Rectal smooth muscle tissue (tissue), 1 donor: Measurements from ENCODE around the gene LRIG2.
"Not testable (repeated sequence)": the region's sequence is repeated elsewhere in the genome, so short reads cannot be mapped to it uniquely, and the experiment has no call there.

Experiments
- H3K27ac ChIP-seq: one replicate; pipeline ENCODE4 v1.7.0; 2013; ENCODE audit warnings: low read depth, low read length, inconsistent platforms
- H3K27me3 ChIP-seq: one replicate; pipeline ENCODE4 v1.7.0; 2013; ENCODE audit warnings: low read length; ENCODE audit not compliant: control insufficient read depth, insufficient read depth
- H3K36me3 ChIP-seq: one replicate; pipeline ENCODE4 v1.7.0; 2013; ENCODE audit warnings: low read length; ENCODE audit not compliant: control insufficient read depth, insufficient read depth
- H3K4me1 ChIP-seq: one replicate; pipeline ENCODE4 v1.7.0; 2013; ENCODE audit warnings: low read length; ENCODE audit not compliant: control insufficient read depth, insufficient read depth
- H3K4me3 ChIP-seq: one replicate; pipeline ENCODE4 v1.7.0; 2013; ENCODE audit warnings: low read length
- H3K9ac ChIP-seq: one replicate; pipeline ENCODE4 v1.7.0; 2013; ENCODE audit warnings: low read length

The LRIG2 gene

DNA sequence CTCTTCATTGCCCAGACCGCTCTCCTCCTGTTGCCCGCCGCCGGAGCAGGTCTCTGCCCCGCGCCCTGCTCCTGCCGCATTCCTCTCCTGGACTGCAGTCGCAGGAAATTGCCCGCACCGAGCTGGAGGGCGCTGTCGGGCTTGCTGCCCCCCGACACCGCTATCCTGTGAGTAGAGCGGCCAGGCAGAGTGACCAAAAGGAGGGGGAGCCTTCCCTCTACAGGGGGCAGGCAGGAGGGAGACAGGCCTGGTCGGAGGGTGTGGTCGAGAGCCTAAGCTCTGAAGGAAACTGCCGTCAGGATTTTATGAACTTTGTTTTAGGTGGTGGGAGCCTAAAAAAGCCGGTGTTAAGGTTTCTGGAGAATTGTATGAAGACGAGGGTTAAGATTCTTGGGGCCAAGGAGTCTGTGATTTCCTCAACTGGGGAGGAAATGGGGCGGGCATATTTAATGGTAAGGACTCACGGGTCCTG, 517 bp downstream of the LRIG2 start:
- Histone ChIP-seq H3K9ac (peak overlapping the region; percentile 93), H3K4me1 (peaks cover 8% of the 10 kb centered on the region), H3K27ac (peak overlapping the region; percentile 96), H3K4me3 (peak overlapping the region; percentile 99), H3K36me3 (peaks cover 3% of the 10 kb centered on the region), H3K27me3 (no peaks in the 10 kb centered on the region)

DNA sequence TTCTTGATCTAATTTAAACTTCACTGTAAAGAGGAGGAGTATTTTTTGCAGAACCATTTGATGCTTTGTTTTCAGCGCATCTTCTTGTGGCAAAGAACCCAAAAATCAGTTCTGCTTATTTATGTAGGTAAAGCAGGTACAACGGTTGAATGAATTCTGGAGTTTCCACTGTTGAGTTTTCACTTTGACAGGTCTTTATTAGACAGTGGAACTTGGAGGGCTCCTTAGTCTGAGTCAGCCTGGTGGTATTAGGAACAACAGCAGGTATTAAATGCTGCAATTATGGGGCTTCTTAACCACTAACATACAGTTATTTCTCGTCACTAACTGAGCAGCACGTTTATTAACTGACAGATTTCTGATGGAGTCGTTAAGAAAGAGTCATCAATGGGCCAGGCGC, 1.2 kb downstream of the LRIG2 start:
- Histone ChIP-seq H3K4me3 (peak overlapping the region; percentile 99), H3K9ac (no peak overlapping the region), H3K36me3 (peaks cover 3% of the 10 kb centered on the region), H3K27ac (no peak overlapping the region), H3K27me3 (no peaks in the 10 kb centered on the region), H3K4me1 (peaks cover 8% of the 10 kb centered on the region)

DNA sequence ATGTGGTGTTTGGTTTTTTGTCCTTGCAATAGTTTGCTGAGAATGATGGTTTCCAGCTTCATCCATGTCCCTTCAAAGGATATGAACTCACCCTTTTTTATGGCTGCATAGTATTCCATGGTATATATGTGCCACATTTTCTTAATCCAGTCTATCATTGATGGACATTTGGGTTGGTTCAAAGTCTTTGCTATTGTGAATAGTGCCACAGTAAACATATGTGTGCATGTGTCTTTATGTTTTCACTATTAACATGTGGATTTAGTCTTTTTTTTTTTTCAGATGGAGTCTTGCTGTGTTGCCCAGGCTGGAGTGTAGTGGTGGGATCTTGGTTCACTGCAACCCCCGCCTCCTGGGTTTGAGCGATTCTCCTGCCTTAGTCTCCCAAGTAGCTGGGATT, 5.0 kb downstream of the LRIG2 start:
- not testable (repeated sequence) for H3K36me3 ChIP-seq, H3K9ac ChIP-seq, H3K4me3 ChIP-seq, H3K27me3 ChIP-seq, H3K27ac ChIP-seq, H3K4me1 ChIP-seq

DNA sequence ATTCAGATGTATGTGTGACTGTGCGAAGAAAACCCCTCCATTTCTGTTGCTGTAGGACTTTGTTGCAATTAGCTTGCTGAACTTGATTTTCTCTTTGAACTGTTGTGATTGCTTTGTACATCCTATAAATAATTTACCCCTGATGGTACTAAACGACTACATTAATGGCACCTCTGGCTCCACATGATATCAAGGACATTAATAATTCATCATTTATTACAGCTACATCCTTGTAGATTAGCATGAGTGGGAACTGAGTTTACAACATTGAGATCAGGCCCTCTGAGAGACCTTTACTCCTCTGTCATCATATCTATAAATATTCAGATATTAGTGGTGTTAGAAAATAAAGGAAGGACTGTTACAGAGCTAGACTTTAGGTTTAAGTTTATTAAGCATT, 13.5 kb downstream of the LRIG2 start:
- H3K4me3 ChIP-seq = no peak overlapping the region
- H3K4me1 ChIP-seq = peaks cover 10% of the 10 kb centered on the region
- H3K27ac ChIP-seq = no peak overlapping the region
- H3K27me3 ChIP-seq = no peaks in the 10 kb centered on the region
- H3K9ac ChIP-seq = no peak overlapping the region
- no peaks in the 10 kb centered on the region for H3K36me3 ChIP-seq

DNA sequence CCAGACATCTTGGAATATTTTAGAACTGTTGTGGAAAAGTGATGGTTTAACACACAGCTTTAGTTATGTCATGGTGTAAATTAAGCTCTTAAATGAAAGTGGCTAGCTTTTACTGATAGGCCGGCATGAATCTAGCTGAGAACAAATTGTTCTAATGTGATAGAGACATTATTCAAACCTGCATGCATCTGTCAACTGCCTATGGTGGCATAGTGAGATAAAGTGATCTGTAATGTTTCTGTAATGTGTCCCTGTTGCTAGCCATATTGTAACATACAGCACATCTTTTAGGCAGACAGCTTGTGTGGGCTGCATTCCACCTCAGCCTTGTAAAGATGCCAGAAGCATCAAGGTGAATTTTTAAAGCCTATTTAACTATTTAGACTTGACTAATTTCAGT, 16.0 kb downstream of the LRIG2 start:
- Histone ChIP-seq H3K4me1 (peaks cover 10% of the 10 kb centered on the region), H3K9ac (no peak overlapping the region), H3K27ac (peak overlapping the region; percentile 55), H3K27me3 (no peaks in the 10 kb centered on the region), H3K4me3 (no peak overlapping the region), H3K36me3 (peaks cover 4% of the 10 kb centered on the region)

DNA sequence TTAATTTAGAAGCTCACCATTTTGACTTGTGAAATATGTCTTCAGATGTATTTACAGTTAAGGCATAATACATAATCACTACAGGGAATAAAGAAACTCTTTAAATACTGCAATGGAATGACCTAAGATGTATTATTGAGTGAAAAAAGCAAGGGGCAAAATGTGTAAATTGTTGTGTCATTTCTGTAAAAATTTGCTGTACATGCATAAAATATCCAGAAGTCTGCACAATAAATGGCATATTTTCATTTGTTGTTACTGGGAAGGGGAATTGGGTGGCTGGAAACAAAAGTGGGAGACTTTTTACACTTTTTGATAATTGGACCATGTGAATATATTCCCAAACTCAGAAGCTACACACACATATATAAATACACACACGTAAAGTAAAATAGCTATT, 17.1 kb downstream of the LRIG2 start:
- Histone ChIP-seq H3K4me1 (peaks cover 10% of the 10 kb centered on the region), H3K9ac (no peak overlapping the region), H3K27me3 (no peaks in the 10 kb centered on the region), H3K36me3 (peaks cover 10% of the 10 kb centered on the region), H3K27ac (no peak overlapping the region), H3K4me3 (no peak overlapping the region)

DNA sequence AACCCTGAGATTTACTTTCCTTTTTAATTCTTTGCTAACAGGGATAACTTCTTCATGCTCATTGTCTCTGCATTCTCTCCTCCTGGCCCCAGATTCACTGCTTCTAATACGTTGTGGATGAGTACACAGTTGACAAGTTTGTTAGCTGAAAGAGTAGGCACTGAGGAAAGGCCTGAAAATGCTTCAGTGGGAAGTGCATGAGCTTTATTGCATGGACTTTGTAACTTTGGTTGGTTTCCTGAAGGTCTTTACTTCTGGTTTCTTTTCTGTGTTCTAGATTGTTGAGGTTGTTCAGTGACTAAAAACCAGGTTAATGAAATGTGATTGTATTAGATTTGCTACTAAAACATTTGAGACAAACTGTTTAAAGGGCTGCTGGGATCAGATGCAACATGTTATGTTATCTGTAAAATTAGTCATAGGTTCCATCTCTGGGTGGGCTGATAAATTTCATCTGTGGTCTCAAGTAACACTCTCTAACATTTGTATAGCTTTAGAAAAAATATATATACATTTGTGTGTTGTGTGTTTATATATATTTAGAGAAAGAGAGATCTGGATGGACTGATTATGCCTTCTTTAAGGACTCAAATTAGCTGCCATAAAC, 19.1 kb downstream of the LRIG2 start:
- Histone ChIP-seq H3K27ac (no peak overlapping the region), H3K36me3 (peaks cover 20% of the 10 kb centered on the region), H3K27me3 (no peaks in the 10 kb centered on the region), H3K4me3 (no peak overlapping the region), H3K9ac (no peak overlapping the region), H3K4me1 (peaks cover 10% of the 10 kb centered on the region)

DNA sequence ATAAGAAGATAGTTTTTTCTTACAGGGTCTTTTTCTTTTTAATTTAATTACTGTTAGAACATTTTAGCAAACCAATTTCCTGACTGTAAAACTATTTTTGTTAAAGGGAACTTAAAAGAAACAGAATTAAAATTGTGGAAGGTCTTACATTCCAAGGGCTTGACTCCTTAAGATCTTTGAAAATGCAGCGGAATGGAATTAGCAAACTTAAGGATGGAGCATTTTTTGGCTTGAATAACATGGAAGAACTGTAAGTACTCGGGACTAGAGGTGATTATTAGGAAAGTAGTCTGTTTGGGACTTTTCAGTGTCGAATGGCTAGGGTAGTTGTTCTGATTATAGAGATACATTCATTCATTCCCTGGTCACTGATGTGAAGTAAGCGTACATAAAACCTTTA, 21.5 kb downstream of the LRIG2 start:
- Histone ChIP-seq H3K27me3 (no peaks in the 10 kb centered on the region), H3K4me1 (no peaks in the 10 kb centered on the region), H3K27ac (no peak overlapping the region), H3K9ac (no peak overlapping the region), H3K36me3 (peaks cover 24% of the 10 kb centered on the region), H3K4me3 (no peak overlapping the region)

DNA sequence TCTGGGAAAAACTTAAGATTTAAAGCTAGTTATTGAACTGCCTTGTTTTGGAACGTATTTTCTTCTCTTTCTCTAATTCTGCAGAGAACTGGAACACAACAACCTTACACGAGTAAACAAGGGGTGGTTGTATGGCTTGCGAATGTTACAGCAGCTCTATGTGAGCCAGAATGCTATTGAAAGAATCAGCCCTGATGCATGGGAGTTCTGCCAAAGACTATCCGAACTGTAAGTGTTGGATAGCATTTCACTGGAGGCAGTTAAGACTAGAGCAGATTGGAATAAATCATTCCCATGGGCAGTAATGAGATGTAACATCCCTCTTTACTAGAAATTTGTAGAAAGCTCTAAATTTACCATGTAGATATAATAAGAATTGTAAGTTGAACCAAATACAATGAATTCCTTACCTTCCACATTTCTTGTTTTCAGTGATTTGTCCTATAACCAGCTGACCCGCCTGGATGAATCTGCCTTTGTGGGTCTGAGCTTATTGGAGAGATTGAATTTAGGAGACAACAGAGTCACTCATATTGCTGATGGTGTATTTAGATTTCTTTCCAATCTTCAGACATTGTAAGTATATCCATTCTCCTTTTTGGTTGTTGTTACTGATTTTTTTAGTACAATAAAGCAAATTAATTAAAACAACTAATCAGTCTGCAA, 22.9 kb downstream of the LRIG2 start:
- no peak overlapping the region for H3K9ac ChIP-seq
- H3K36me3 ChIP-seq = peaks cover 24% of the 10 kb centered on the region
- H3K4me1 ChIP-seq = no peaks in the 10 kb centered on the region
- no peak overlapping the region for H3K27ac ChIP-seq
- no peak overlapping the region for H3K4me3 ChIP-seq
- H3K27me3 ChIP-seq = no peaks in the 10 kb centered on the region

DNA sequence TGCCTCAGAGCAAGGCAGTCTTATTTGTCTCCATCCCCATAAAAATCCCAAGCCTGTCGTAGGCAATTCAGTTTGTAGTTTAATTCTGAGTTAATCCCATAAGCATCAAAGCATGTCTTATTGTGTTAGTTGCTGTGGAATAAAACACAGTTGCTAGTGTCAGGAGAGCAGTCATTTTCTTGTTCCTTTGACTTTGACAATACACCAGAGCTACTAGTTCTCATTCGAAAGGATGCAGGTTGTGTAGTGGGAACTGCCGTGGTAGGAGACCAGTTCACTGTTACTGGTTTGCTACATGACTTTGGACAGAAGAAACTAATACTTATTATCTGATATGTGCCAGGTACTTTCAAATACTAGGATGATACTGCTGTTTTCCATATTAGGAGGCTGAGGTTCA, 23.5 kb downstream of the LRIG2 start:
- Histone ChIP-seq H3K4me1 (no peaks in the 10 kb centered on the region), H3K36me3 (peaks cover 25% of the 10 kb centered on the region), H3K27me3 (no peaks in the 10 kb centered on the region), H3K9ac (no peak overlapping the region), H3K27ac (no peak overlapping the region), H3K4me3 (no peak overlapping the region)

DNA sequence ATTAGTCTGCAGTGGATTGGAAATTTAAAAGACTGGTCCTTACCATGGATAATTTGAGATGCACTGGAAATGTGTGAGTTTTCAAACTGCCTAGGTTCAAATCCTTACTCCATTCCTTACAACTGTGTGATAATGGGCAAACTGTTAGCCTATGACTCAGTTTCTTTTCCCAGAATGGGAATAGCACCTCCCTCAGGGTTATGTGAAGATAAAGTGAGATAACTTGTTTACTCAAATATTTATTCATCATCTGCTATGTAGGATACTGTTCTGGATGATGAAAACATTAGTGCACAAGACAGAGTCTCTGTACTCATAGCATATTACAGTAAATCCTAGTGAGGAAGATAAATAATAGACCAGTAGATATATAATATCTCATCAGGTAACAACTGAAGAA, 28.6 kb downstream of the LRIG2 start:
- H3K27ac ChIP-seq = no peak overlapping the region
- peaks cover 26% of the 10 kb centered on the region for H3K36me3 ChIP-seq
- H3K27me3 ChIP-seq = no peaks in the 10 kb centered on the region
- H3K4me3 ChIP-seq = no peak overlapping the region
- no peak overlapping the region for H3K9ac ChIP-seq
- H3K4me1 ChIP-seq = no peaks in the 10 kb centered on the region

DNA sequence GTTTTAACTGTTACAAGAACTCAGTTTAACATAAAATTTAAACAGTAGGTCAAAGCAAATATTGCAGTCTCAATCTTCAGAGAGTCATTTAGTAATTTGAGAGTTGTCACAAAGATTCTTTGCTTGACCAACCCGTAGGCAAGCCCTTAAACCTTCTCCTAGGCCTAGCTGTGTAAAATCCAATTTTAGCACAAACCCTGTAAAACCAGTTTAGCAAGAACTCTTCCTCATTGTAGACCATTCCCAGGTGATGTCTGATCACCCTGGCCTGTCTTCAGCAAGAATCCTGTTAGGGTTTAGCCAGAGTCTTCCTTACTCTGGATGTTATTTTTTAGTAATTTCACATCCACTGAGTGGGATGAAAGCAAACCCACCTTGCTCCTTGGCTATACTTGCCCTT, 30.1 kb downstream of the LRIG2 start:
- Histone ChIP-seq H3K9ac (no peak overlapping the region), H3K4me1 (no peaks in the 10 kb centered on the region), H3K4me3 (no peak overlapping the region), H3K36me3 (peaks cover 21% of the 10 kb centered on the region), H3K27me3 (no peaks in the 10 kb centered on the region), H3K27ac (no peak overlapping the region)

DNA sequence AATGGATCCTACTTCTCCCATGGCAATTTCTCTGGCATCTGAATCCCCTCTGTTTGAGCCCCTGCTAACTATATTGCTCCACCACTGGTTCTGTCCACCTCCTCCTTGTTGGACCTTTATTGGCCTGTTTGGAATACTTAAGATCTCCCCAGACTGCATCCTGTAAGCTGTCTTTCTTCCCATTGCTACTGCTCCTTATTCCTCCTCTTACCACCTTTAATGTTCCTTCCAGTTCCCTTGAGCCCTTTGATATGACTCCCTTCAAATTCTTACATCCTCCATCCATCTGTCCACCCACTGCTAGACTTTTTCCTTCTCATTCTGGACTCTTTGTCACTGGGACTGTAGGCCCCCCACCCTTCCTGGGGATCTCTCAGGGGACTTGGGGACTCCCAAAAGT, 31.0 kb downstream of the LRIG2 start:
- no peak overlapping the region for H3K27ac ChIP-seq
- no peaks in the 10 kb centered on the region for H3K4me1 ChIP-seq
- no peaks in the 10 kb centered on the region for H3K27me3 ChIP-seq
- H3K4me3 ChIP-seq = no peak overlapping the region
- H3K36me3 ChIP-seq = peaks cover 21% of the 10 kb centered on the region
- no peak overlapping the region for H3K9ac ChIP-seq
